HG02642 (cell line): ENCODE data around the gene DEF6.
A peak's percentile ranks its signal among the peaks of the same experiment; 100 is the strongest.

Experiments
- ATAC-seq: cut with Tn5 transposase; IDR thresholded peaks from one replicate; pipeline ENCODE4 v1.9.1; 2021; ENCODE audit warnings: mild to moderate bottlenecking; ENCODE audit not compliant: unreplicated experiment, poor library complexity

Gene DEF6, protein sequence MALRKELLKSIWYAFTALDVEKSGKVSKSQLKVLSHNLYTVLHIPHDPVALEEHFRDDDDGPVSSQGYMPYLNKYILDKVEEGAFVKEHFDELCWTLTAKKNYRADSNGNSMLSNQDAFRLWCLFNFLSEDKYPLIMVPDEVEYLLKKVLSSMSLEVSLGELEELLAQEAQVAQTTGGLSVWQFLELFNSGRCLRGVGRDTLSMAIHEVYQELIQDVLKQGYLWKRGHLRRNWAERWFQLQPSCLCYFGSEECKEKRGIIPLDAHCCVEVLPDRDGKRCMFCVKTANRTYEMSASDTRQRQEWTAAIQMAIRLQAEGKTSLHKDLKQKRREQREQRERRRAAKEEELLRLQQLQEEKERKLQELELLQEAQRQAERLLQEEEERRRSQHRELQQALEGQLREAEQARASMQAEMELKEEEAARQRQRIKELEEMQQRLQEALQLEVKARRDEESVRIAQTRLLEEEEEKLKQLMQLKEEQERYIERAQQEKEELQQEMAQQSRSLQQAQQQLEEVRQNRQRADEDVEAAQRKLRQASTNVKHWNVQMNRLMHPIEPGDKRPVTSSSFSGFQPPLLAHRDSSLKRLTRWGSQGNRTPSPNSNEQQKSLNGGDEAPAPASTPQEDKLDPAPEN

DNA sequence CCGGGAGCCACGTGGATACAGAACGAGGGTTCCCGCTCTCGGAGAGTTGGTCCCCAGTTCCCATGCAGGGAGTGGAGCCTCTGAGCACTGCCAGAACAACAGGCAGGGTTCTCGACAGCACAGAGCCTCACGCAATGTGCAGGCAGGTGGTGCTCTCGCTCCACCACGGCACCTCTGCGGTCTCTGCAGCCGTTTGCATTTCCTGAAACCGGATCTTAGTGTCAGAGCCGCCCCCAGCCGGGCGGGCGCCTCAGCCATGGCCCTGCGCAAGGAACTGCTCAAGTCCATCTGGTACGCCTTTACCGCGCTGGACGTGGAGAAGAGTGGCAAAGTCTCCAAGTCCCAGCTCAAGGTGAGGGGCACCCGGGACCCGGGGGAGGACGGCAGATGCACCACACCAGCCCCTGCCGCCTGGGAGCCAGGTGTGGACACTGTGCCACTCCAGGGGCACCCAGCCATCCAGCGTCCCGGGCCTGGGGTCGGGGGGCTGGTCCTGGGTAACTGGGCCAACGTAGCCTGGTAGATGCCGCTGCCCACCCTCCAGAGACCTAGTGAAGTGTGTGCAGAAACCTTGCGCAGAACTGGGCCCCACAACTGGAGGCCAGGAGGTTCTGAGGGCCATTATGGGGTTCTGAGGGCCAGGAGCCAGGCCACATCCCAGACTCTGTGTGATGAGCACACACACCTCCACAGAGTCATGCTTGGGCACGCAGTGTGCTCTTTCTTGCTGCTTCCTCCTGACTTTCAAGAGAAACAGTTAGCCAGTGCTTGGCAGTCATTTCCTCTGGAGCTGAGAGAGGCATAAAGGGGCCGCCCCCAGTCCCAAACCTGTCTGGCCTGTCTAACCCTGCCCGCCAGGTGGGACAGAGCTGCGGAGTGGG, at the start of gene DEF6:
Gene DEF6, plus strand, starts transcription at position 218 of the 881 bp plus-strand sequence. Its CDS starts 39 bp downstream, at position 257.
- peak; percentile 73 for ATAC-seq

DNA sequence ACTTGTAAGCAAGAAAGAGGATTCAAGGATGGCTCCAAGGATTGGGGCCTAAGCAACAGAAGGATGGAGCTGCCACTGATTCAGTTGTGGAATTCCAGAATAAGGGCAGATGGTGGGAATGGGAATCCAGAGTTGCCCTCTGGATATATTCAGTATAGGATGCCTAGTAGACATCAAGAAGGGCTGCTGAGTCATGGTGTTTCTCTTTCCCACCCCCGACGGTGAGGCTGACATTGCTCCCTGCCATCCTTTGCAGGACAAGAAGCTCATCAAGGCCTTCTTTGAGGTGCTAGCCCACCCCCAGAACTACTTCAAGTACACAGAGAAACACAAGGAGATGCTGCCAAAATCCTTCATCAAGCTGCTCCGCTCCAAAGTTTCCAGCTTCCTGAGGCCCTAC, 49.3 kb upstream of the DEF6 start:
- no peak for ATAC-seq

DNA sequence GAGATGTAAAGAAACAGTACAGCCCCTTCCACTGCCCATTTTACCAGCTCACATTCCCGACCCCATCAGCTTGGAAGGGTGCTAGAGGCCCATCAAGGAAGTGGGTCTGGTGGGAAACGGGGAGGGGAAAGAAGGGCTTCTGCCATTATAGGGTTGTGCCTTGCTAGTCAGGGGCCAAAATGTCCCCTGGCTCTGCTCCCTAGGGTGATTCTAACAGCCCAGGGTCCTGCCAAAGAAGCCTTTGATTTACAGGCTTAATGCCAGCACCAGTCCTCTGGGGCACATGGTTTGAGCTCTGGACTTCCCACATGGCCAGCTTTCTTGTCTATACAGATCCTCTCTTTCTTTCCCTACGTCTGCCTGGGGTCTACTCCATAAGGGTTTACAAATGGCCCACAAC, 48.7 kb upstream of the DEF6 start:
- no peak for ATAC-seq

DNA sequence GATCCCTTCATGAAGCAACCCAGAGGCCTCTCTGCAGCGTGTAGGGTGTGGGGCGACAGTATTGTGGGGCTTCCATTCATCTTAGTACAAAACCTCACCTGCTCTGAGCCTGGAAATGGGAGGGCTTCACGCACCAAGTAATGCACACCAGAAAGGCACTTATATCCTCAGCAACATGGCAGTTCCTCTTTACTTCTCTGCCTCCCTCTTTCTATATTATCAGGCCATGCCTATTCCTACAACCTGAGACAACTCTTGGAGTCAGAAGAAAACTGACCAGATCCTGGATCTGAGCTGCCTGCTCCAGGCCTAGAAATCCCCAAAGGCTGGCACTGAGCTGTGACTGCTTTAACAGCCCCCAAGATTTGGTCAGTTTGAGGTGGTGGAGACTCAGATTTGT, 45.7 kb upstream of the DEF6 start:
- ATAC-seq, result no peak

DNA sequence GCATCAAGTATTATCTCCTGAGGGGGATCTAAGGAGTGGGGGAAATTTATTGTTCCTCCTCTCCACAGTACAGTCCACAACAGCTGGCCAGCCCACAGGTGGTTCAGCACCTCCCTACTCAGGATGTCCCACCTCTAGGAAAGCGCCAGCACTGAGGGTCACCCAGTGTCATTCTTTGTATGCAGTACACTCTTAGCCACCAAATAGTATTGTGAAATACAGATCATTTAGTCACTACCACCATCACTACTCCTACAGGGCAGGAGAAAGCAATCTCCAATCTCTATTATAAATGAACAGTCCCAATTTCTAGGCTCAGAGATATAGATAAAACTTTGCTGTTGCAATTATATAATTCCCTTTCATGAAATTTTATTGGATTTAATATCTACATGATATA, 44.4 kb upstream of the DEF6 start:
- no peak for ATAC-seq

DNA sequence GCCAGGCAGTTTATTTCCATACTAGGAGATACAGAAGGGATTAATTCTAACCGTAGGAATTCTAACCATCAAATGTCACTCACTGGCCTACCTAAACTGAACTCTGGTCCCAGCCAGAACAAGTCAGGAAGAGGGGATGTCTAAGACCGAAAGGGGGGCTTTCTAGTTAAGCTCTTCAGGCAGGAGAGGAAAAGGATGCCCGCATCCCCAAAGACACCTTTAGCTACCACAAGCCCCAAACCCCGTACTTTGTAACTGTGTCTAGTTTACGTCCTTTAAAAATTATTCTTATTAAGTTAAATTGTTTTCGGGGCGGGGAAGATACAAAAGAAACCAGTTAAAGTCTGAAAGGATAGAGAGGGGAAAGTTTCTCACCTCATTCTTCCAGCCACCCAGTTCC, 39.3 kb upstream of the DEF6 start:
- no peak for ATAC-seq

DNA sequence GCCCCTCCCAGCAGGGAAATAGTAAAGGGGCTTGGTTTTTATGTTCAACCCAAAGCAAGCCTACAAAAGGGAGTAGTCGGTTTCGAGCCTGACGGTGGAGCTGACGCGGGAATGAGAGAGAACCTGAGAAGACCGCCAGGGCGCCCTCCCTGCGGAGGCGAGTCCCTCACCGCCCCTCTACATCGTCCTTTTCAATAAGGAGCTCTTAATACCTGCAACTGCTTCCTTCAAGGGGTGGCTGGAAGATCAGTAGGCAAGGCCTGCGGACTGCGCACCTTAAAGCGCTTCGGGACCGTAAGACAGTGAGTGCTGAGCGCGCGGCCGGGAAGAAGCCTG, 38.8 kb upstream of the DEF6 start:
- ATAC-seq, result peak; percentile 22

DNA sequence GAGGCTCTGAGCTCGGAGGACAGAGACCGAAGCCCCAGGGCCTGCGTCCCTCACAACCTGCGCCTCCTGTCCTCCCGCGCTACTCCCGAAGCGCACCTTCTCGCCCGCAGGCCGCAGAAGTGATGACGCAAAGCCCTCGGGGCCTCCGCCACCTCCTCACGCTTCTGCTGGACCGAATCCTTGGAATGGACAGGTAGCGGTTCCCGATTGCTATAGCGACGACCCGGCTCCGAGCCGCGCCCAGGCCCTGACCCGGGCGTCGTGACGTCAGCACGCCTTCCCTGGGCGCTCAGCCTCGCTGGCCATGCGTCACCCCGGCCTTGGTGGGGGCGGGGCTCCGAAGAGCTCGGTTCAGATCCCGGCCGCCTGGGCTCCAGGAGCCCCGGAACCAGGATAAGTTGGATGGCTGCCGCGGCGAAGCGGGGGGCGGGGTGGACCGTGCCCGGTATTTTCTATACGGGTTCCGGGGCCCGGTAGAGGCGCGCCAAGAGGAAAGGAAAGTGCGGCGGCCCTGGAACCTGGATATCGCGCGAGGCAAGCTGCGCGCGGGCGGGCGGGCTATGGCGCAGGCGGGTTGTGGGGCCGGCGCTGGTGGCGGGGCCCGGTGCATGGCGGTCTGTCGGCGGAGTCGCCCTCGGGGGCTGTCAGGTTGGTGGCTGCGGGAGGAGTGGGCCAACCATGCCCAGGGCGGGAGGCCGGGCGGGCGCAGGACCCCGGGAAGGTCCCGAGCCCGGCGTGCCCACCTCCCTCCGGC, 38.2 kb upstream of the DEF6 start, which contains the start of gene ZNF76:
Gene ZNF76, plus strand, starts transcription at position 542 of the 754 bp plus-strand sequence. CDS start 21,417 bp downstream, outside the sequence.
- ATAC-seq, result peak; percentile 93

DNA sequence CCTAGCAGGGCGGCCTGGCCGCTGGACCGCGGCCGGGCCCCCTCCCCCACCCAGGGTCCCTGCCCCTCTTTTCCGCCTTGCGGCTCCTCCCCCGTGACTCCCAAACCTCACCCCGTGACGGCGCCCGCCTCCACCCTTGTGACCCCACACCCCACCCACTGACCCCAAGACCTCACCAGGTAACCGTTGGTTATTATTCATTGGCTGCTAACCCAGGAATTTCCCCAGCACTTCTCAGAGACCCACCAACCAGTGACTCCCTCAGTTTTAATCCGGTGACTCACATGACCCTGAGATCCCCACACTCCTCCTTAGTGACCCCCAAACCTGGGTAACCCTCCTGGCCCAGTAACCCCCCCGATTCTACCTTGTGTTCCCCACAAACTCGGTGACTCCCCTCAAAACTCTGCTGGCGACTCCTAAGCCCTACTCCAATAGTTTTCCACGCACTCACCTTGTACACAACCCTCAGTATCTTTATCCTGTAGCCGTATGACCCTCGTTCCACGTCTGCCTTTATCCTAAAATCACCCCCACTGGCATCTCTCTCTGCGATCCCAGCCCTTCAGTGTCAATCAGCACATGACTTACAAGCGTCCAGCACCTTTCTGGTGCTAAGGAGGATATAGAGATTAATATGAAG, 37.5 kb upstream of the DEF6 start:
- ATAC-seq, result peak; percentile 32

DNA sequence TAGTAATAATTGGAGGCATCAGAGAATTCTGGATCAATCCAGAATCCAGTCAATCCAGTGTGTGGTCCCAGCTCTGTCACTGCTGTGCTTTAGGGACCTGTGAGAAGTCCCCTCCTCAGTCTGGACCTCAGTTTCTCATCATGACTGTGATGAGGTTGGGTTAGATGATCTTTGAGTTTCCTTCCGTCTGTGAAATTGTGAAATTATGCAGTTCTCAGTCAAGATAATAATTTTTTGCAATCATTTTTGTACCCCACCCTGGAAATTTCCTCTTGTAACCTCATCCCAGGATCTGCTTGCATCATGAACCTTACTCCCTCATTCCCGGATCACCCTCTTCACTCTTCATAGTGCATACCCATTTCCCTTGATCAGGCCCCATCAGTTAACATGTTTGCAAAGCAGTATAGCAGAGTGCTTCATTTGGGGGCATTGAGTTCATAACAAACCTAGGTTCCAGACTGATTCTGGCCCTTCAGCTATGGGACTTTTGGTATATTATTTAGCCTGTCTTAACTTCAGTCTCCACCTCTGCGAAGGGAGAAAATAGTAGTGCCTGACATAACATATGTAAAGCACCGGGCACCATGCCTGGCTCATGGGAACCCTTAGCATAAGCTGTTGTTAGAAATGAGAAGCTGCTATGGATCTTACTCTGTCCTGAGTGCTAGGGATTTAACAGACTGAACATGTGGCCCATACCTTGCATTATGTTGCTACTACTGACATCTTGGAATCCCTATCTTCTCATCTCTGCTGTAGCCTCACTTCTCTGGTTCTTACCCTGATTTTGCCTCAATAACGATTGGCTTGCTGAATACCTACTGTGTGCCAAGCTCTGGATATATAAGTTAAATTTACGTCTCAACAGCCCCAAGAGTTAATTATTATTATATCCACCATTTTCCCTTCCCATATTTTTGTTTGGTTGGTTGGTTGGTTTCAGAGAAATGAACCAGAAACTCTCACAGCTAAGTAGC, 36.7 kb upstream of the DEF6 start:
- ATAC-seq, result no peak

DNA sequence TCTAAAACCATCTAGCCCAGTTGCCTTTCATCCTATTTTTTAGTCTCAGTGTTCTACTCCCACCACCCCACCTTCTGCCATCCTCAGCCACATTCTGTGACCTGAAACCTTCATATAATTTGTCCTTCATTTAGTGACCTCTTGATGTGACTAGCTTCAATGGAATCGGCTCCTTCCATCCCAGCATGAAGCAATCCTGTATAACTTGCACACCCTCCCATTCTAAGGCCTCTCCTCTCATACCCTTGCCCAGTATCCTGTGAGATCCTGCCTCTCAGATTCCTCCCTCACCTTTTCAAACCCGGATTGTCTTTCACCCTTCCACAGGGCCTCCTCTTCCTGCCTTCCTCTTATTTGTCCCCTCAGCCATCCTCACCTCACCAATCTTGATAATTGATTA, 35.0 kb upstream of the DEF6 start:
- ATAC-seq, result no peak

DNA sequence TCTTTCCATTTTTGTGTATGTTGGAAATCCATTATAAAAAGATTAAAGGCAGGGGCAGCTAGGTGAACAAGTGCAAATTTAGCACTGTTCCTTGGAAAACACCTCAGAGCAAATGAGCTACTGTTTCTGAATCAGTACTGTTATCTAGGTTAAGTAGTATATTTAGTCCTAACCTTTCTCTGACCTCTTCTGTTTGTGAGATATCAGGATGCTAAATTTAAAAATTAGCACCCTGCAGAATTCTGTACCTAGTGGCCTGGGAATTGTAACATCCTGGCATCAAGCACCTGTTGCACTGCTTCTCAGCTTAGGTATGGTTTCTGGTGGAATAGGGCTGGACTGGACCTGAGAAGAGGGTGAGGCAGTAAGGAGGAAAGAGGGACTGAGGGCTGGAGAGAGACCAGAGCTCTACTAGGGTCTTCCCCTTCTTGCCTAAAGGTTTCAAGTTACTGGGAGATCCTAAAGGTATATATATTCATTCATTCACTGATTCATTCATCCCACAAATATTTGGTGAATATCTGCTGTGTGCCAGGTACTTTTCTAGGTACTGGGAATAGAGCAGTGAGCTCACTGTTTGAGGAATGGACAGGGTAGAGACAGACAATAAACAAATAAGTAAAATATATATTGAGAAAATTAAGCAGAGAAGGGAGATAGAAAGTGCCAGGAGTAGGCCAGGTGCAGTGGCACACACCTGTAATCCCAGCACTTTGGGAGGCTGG, 32.9 kb upstream of the DEF6 start:
- ATAC-seq, result no peak

DNA sequence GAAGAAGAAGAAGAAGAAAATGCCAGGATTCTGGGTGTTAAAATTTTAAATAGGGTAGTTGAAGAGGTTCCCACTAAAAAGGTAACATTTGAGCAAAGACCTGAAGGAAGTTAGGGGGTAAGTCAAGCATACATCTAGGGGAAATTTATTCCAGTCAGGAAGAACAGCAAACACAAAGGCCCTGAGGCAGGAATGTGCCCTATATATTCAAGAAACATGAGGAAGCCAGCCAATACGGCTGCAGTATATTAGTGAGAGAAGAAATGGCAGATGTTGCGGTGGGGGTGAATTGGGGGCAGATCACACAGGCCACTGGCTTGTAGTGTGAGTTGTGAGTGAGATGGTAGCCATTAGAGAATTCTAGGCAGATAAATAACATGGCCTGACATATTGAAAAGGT, 32.1 kb upstream of the DEF6 start:
- no peak for ATAC-seq

DNA sequence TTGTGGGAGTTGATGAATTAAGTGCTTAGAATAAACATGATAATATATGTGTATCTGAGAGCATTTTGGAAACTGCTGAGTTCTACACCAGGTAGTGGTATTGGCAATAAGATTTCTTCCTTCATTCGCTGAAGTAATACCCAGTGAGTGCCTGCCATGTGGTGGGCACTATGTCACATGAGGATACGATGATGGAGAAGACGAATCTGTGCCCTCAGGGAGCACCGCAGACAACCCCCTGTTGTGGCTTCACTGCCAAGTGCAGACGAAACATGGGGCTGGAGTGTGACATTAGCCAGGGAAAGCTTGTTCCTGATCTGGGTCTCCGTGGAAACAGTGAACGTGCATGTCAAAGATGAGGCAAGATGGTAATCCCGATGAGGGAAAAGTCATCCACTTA, 30.2 kb upstream of the DEF6 start:
- ATAC-seq, result no peak

DNA sequence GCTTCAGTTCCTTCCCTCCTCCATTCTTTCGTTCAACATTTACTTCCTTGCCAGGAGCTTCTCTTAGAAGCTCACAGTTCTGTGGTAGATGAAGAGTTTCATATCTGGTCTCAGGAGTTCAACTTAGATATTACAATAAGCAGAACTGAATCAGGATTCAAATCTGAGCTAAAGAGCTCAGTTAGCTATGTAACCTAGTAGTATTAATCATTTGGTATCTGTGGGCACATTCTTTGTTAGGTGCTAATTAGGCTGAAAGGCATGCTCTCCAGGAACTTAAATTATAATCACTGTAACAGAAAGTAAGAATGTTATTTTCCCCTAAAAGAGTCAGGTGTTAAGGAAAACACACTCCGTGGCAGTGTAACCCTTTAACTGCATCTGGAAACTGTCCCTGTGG, 29.7 kb upstream of the DEF6 start:
- no peak for ATAC-seq

DNA sequence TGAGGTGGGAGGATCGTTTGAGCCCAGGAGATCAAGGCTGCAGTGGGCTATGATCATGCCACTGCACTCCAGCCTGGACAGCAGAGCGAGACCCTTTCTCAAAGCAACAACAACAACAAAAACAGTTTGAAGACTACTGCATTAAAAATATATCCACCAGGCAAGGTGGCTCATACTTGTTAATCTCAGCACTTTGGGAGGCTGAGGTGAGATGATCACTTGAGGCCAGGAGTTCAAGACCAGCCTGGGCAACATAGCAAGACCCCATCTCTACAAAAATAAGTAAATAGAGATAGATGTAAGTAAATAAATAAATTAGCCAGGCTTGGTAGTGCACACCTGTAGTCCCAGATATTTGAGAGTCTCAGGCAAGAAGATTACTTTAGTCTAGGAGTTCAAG, 25.6 kb upstream of the DEF6 start:
- ATAC-seq, result no peak

DNA sequence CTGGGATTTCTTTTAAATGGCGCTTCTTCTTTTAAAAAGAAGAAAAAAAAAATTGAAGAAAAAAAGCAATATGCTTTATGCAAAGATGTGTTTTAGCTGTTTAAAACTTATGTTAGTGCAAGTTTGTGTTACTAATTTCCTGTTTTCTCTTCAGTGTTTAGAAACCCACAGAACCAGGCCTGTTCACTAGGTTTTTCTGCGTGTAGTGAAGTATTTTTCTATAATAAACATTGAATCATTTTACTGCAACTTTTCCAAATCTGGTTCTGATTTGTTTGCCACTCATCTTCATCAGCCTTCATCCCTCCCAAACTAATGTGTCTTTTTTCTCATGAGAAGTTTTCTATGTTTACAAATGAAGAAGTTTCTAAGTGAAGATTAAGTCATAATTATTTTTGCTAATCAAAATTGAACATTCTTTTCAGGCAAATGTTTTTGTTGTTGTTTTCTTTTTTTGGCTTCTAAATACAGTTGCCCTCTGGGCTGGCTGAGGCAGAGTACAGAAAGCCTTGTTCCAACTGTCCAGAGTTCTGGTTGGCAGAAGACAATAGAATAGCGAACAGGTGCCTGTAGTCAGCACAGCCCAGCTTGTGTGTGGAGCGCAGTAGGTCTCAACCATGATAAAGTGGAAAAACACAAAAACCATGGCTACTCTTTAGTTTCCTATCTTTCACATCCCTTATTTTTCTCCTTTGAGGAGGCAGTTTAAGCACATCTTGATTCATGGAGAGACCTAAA, 23.6 kb upstream of the DEF6 start:
- no peak for ATAC-seq
